T-helper 2 cell treated with Interferon-gamma antibody and Interleukin-4, amounts not matched to agents 100 ng/mL and 5 ng/mL, for 36 hours (primary cell): ENCODE results near the gene SLC2A1. TPM values are rescaled to one million over a fixed set of nuclear protein-coding genes. Genes with fewer than 3 reads are reported as not detected.

Source experiments
- intact Hi-C: fragments of 100-400 bp; cut with micrococcal nuclease; formaldehyde crosslinking; loops from one replicate; pipeline ENCODE4 v1.15.1; 2023
- total RNA-seq: library from RNA; stranded (reverse); gene quantifications from 2 replicates; pipeline ENCODE4 v1.2.3, GENCODE V29; 2022

The SLC2A1 gene
- total RNA-seq, 1 donor from 2014 or later = 104 TPM

GRCh38 chr1:42943728-42944127 is 14.9 kb downstream of the SLC2A1 start:
- intact Hi-C loops = loop anchor here (1.0 kb wide), 2 partner anchors 9 to 13 kb away; no protein-coding TSS in a partner anchor

DNA sequence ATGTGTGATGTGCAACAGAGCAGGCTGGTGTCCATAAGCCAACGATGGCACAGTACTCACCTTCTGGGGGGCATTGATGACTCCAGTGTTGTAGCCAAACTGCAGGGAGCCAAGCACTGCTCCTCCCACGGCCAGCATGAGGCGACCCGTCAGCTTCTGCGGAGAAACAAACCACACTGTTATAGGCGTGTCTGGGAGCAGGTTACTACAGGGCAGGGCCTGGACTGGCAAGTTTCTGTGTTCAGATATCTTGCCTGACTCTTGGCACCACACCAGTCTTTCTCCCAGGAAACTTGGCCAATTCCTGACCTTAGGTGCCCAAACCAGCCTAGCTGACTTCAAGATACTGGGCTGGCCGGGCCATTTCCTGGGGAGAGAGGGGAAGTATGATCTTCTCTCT is 15.5 kb downstream of the SLC2A1 start:
- intact Hi-C loops = loop anchor here (1.0 kb wide), 1 partner anchor 9 kb away; no protein-coding TSS in a partner anchor

DNA sequence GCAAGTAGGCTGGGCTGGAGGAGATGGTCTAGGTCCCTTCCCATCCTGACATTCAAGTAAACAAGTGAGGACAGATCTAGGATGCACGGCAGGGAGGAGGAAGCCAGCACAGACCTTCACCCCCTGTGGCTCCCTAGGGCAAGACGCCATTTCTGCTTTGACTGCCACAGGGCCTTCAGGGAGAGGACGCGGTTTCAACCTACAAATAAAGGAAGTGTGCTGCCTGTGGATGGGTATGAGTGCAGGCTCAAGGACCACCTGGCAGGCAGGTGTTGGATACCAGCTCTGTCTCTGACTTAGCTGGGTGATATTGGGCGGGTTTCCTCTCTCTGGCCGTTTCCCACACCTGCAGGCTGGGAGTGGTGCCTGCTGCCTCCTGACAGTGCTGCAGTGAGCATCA is 16.2 kb downstream of the SLC2A1 start:
- intact Hi-C loops = no loop called here

DNA sequence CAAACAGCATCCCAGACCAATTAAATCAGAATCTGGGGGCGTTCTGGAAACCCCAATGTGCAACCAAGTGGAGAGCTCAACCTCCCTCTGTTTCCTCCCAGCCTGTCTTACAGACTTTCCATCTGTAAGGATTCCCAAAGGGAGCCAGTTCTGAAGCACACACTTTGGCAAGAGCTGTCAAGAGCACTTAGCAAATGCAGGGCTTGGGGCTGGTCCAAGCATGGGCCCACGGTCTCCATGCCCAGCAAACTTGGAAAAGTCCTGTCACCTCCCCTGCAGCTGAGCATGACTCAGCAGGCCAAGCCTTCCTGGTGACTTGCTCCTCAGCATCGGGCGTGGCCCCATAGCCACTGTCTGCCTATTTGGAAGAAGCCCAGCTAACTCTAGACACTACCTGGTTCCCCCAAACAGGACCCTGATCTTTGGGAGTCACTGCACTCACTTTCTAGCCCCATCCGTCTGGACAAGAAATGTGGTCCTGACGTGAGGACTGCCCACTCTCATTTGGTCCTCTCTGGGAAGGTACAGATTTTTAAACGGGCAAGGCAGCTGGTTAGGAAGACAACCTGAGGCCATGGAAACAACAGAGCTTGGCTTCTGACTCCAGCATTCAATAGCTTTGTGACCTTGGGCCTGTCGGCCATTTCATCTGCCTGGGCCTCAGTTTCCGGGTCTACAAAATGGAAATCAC is 16.9 kb downstream of the SLC2A1 start:
- intact Hi-C loops = loop anchor here (1.0 kb wide), 1 partner anchor 9 kb away; no protein-coding TSS in a partner anchor

DNA sequence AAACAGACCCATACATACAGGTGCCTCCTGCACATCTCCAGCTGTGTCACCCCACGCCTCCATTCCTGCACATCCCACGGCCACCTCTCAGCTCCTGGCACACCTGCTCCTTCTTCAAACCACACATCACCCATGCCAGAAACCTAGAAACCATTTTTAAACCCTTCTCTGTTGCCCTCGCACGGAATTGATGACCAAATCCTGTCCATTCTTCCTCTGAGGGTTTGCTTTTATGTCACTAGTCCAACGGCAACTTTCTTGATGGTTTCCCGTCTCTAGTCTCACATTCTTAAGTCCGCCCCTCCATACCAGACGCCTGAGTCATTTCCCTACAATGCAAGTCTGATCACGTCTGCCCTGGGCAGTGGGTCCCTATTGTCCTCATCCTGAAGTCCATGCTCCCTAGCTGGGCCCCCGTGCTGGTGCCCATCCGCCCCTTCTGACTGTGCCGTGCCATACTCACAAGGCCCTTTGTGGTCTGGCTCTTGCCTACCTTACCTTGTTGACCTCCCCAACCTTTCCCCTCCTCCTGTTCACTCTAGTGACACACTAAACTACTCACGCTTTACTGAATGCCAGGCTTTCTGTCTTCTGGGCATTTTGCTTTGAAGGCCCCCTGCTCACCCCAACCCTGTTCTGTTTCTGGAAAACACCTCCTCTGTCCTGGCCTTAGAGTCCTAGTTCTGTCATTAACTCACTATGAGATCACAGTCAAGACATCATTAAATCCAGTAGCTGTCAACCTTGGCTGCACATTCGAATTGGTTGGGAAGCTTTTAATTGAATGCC is 17.6 kb downstream of the SLC2A1 start:
- intact Hi-C loops = loop anchor here (1.0 kb wide), 1 partner anchor 9 kb away; no protein-coding TSS in a partner anchor

DNA sequence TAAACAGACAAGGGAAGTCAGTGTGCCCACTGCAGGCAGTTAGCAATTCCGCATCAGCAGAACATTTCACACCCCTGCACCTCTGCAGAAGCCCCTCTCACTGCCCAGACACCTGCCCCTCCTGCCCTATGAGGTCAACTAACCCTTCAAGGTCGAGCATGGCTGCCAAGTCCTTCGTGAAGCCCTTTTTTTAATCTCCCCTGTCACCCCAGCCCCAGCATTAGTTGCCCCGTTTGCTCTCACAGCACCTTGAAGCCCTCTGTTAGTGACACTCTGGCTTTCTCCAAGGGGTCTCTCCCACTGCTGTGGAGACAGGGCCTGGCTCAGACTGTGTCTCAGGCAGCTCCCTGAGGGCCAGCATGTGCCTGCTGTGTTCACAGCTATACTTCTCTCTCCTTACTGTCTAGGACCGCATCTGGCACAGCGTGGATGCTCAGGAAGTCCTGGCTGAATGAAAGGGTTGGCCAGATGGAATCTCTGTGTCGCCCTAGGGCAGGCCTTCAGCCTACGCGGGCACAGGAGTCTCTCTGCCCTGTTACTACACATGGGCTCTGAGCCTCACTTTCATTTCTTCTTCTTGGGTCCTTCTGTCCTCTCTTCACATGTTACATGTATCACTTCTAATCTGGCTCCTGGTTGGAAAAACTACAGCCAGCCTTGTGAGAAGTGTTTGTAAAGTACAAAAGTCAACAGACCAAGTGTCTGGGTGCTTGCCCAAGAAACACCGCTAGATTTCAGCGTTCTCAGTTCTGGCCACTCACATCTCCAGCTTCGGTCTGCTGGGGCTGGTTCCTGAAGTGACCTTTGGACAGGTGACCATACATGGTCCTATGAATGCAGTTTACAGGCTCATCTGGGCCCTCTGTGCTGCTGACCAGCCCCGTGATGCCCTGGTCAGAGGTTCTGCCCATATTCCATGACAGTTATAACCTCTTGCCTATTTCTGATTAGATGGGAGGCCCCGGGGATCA is 19.7 kb downstream of the SLC2A1 start:
- intact Hi-C loops = no loop called here

DNA sequence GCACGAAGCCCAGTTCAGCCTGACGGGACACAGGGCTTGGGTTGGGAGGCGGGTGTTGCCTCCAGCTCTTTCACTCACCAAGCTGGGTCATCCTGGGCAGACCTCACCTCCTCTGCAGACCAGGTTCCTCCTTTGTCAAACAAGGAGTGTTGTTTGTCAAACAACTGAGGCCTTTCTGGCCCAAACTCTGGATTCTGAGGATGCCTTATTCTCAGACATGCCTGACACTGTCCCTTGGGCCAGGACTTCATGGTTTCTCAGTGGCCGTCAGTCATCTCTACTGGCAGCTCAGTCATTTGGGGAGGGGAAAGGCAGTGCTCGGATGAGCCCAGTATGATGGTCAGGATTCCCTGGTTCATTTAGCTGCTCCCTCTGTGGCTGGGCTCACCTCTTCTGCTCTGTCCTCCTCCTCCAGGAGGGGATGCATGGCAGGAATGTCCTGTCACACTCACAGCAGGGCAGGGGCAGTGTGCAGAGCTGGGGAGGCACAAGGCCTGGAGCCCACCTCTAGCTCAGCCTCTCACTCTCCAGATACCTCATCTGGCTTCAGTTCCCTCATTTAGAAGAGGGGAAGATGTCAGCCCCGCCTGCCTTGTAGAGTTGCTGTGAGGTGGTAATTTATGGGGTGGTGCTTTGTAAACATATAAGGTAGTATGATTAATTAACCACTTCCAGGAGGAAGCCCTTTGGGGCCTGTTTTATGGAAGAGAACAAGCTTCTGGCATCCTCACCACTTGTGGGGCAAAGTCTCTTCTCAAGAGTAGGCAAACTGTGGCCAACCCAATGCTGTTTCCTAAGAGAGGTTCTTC is 20.6 kb downstream of the SLC2A1 start:
- intact Hi-C loops = no loop called here

DNA sequence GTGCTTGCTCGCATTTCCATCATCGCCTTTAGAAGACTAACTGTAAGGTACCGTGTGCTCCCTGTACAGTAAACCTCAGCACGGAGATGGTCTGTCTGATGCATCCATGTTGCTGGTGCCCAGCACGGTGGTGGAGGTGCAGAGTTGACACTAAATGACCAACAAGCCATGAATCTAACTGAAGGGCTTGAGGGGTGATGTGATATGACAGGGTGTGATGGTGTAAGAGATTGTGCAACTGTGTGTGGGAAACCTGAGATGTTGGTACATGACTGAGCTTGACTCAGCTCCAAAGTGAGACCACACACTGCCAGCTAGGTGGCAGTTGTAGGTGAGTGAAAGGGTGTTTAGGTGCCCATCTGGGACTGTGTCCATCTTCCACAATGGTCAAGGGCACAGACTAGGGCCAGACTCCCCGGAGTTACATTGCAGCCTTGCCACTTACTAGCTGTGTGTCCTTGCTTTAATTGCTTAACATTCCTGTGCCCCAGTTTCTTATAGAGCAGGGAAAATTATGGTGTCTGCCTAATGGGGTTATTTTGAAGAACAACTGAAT is 21.4 kb downstream of the SLC2A1 start:
- intact Hi-C loops = no loop called here

DNA sequence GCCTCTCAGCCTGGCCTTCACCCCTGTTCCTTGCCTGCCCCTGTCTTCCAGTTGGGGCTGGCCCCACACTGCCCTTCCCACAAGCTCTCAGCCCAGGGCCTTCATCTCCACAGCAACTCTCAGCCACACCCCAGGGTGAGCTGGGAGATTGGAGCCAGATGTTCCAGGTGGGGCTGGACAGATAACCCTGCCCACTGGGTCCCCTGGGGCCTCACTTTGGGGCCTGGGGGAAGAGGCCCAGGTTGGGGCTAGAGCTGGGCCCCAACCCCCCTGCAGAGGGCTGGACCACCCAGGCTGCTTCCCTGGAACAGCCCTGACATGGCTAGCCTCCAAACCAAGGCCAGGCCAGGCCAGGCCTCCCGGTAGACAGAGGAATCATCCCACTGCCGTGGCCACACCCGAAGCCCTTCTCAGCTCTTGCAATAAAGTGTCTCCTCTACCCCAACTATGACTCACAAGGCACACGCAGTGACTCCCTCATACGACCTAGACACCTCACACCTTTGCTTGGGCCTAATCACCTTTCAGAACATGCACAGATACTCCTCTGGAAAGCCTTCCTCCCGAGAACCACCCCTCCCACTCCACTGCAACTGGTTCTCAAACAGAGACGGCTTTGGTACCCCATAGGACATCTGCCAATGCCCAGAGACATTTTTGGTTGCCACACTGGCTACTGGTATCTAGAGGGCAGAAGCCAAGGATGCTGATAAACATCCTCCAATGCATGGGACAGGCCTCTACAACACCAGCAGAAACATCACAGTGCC is 22.2 kb downstream of the SLC2A1 start:
- intact Hi-C loops = no loop called here

- intact Hi-C loops = no loop called here
These were observed 22.7 kb downstream of the SLC2A1 start for GRCh38 chr1:42935971-42936308.

DNA sequence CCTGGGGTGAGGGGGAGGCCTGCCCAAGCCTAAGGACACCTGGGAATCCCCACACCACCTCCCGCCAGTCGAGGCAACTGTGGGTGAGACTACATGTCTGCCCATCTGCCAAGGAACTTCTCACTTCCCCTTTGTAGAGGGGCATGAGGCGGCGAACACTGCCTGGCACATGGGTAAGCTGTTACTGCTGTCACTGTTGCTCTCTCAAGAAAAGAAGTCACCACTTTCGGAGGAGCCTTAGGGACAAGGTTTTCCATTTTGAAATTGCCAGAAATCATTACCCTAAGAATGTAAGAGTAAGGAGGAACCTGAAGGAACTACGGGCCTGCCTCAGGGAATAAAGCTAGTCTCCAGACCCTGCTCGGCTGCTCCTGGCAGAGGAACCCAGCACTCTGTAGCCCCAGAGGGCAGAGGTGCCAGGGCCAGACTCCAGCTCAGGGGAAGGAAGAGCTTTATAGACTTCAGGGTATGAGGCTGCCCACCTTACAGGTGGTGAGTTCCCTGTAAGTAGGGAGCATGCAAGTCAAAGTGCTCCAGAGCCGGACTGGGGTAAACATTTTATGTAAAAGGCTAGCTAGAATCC is 23.3 kb downstream of the SLC2A1 start:
- intact Hi-C loops = no loop called here

GRCh38 chr1:42934541-42935312 is 23.9 kb downstream of the SLC2A1 start:
- intact Hi-C loops = no loop called here

DNA sequence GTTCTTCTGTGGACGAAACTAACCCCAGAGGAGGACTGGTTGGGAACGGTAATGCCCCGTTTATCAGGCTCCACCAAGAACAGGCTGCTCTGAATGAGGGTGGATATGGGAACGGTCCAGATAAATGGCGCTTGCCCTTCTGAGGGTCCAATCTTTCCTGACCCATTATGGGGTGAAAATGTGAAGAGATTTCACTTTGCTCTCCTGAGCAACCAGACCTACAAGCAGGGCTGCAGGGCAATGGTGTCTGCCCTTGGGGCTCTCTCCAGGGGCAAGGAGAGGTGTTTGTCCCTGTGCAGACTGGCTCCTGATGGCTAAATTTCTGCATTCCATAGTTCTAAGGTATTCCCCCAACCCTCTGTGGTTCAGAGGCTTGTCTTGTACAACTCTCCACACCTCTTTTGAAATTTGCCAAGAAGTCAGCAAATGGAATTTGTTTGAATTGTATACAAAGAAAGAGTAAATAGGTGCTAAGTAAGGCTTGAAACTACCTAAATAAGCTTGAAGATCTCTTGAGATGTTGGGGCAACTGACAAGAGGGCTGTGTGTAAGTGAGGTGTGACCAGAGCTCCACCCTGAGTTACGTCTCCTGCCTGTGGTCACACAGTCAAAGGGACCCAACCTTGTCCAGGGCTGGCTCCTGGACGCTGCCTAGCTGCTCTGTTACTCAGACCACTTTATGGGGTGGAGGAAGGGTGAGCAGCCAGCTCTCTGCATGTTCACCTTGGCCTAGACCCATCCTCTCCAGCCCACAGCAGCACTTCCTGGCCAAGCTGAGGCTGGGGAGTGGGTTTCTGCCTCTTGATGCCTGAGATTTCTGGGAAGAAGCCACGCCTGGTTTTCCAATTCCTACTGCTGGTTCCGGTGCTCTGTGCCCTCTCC is 24.8 kb downstream of the SLC2A1 start:
- intact Hi-C loops = no loop called here

DNA sequence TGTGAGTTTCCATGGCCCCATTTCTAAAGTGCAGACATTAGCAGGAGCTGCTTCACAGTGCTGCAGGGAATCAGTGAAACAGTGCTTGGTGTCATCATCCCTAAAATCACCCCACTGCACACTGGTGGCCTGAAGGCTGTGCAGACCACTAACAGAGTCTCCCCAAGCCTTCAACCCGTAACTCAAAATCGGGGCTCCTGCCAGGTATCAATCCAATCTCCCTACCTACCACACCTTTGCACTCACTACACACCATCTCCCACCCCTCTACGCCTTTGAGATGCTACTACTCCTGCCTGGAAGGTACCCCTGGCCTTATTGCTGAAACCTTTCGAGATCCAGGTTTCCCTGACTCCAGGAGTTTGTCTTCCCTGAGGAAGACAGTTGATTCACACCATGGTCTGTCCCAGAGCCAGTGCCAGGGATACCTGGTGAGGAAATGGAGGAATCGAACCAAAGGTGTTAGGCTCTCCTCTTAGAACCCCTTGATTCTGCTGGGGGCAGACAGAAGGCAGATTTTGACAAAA is 25.5 kb downstream of the SLC2A1 start:
- intact Hi-C loops = no loop called here

DNA sequence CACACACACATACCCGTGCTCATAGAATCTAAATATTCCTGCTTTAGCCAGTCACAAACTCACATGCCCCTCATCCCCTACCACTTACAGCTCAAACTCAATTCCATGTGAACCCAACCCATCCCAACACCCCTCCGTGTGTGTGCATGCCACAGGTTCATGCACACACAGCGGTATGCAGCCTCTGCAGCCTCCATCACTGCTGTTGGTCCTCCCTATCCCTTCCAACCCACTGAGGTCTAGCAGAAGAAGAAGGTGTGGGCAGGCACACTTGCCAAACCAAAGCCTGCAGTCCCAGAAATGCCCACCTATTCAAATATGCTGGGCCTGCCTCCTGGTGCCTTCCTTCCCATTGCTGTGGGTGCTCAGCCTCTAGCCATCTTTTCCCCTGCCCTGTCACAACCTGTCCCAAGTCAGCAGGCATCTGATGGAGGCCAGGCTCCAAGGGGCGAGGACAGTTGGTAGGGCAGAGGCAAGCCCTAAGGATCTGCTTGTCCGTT is 26.2 kb downstream of the SLC2A1 start:
- intact Hi-C loops = loop anchor here (1.0 kb wide), 3 partner anchors 8 to 26 kb away; partner anchors contain the start of gene SLC2A1

- intact Hi-C loops = loop anchor here (1.0 kb wide), 3 partner anchors 8 to 26 kb away; partner anchors contain the start of gene SLC2A1
These were observed 26.7 kb downstream of the SLC2A1 start for GRCh38 chr1:42931911-42932422.

- intact Hi-C loops = no loop called here
These were observed 27.5 kb downstream of the SLC2A1 start for GRCh38 chr1:42931108-42931539.
